CD4-positive, alpha-beta T cell treated with Interleukin-17A for 4 hours (primary cell): ENCODE results near the gene PNP.
A peak's percentile ranks its signal among the peaks of the same experiment; 100 is the strongest.
"Not testable (repeated sequence)": the region's sequence is repeated elsewhere in the genome, so short reads cannot be mapped to it uniquely, and the experiment has no call there.

Experiments
- DNase-seq: peaks from one replicate; pipeline ENCODE4 v3.0.0-alpha.2; 2020; ENCODE audit warnings: mixed read lengths

PNP gene

GRCh38 chr14:20469242-20469889, at the start of gene PNP:
Gene PNP, plus strand, starts transcription at chr14:20469406. Its CDS starts 119 bp downstream, at chr14:20469525.
- DNase-seq: peak; percentile 90

- no peak for DNase-seq
Observed at GRCh38 chr14:20419419-20419818, 49.8 kb upstream of the PNP start.

GRCh38 chr14:20421267-20421666, 47.9 kb upstream of the PNP start:
- no peak for DNase-seq

GRCh38 chr14:20422886-20423285, 46.3 kb upstream of the PNP start:
- DNase-seq: no peak

GRCh38 chr14:20424851-20425250, 44.4 kb upstream of the PNP start:
- no peak for DNase-seq

GRCh38 chr14:20427231-20428009, 41.8 kb upstream of the PNP start:
- DNase-seq: no peak

- DNase-seq: no peak
Observed at GRCh38 chr14:20428010-20428365, 41.2 kb upstream of the PNP start.

GRCh38 chr14:20428802-20429201, 40.4 kb upstream of the PNP start:
- no peak for DNase-seq

GRCh38 chr14:20429801-20430669, 39.2 kb upstream of the PNP start:
- DNase-seq: no peak

- no peak for DNase-seq
Observed at GRCh38 chr14:20434701-20435581, 34.3 kb upstream of the PNP start.

GRCh38 chr14:20435582-20436362, 33.4 kb upstream of the PNP start, which contains the start of gene KLHL33:
Gene KLHL33, minus strand, starts transcription at chr14:20436166. Its CDS starts 355 bp downstream, at chr14:20435811.
- no peak for DNase-seq

- DNase-seq: no peak
Observed at GRCh38 chr14:20436363-20436755, 32.8 kb upstream of the PNP start.

GRCh38 chr14:20438664-20439063, 30.5 kb upstream of the PNP start:
- no peak for DNase-seq

- no peak for DNase-seq
Observed at GRCh38 chr14:20440465-20440864, 28.7 kb upstream of the PNP start.

GRCh38 chr14:20440882-20441281, 28.3 kb upstream of the PNP start:
- DNase-seq: peak; percentile 55

- no peak for DNase-seq
Observed at GRCh38 chr14:20441461-20441860, 27.7 kb upstream of the PNP start.

- not testable (repeated sequence) for DNase-seq
Observed at GRCh38 chr14:20443650-20444049, 25.6 kb upstream of the PNP start.

GRCh38 chr14:20446889-20447288, 22.3 kb upstream of the PNP start:
- no peak for DNase-seq

GRCh38 chr14:20452831-20453230, 16.4 kb upstream of the PNP start:
- DNase-seq: not testable (repeated sequence)

GRCh38 chr14:20454516-20455354, 14.5 kb upstream of the PNP start, which contains the start of the genes APEX1 and OSGEP:
Gene APEX1, plus strand, starts transcription at chr14:20455226. Its CDS starts 420 bp downstream, at chr14:20455646.
Gene OSGEP, minus strand, starts transcription at chr14:20454812. Its CDS starts 129 bp downstream, at chr14:20454683.
- peak; percentile 97 for DNase-seq
